ENCODE results near the gene TNPO1. TPM values are rescaled to one million over a fixed set of nuclear protein-coding genes. Genes with fewer than 3 reads are reported as not detected.
"Not testable (repeated sequence)": the region's sequence is repeated elsewhere in the genome, so short reads cannot be mapped to it uniquely, and the experiment has no call there.

Gene TNPO1
- polyA plus RNA-seq, 2 of the 4 experiments (the other 2 are of a cell fraction), result 199 to 350 TPM

GRCh38 chr5:72799721-72800120 is 16.7 kb upstream of the TNPO1 start:
- TF ChIP-seq ZNF302 (CRISPR knock-in tag; IDR thresholded peaks at IDR 0.05) (no peak), ZFP36 (IDR thresholded peaks at IDR 0.05; ENCODE audit: borderline replicate concordance, partially characterized antibody) (no peak), HMGXB4 (CRISPR knock-in tag; IDR thresholded peaks at IDR 0.05; ENCODE audit: borderline replicate concordance) (no peak), RFX5 (IDR thresholded peaks at IDR 0.05) (no peak), POLR2AphosphoS2 (conservative IDR thresholded peaks at IDR 0.05; ENCODE audit: low read length) (no peak)
- no peak for ATAC-seq
- H3K4me2 ChIP-seq, result no peak overlapping the region
- peaks cover 4% of the 10 kb centered on the region; the same call in 1 of the 3 replicates for H3K9me3 ChIP-seq
- CTCF ChIA-PET, result no interaction called here
- H3K4me1 ChIP-seq, result no peaks in the 10 kb centered on the region; the same call in 2 of the 3 replicates
- no peak for DNase-seq (ENCODE audit: low read depth in 1 of 2, low spot score in 1 of 2)
- POLR2A ChIA-PET, result no interaction called here
- no peak for FAIRE-seq
- no peak overlapping the region for H3K27ac ChIP-seq
- no peak overlapping the region for H3K4me3 ChIP-seq
- 36% methylated on average over 1 of the region's 1 CpG for WGBS (ENCODE audit: missing lambda C conversion rate)

- POLR2A ChIA-PET, H3K27ac ChIP-seq: not testable (repeated sequence)
Observed at GRCh38 chr5:72808637-72809036, 7.8 kb upstream of the TNPO1 start.

GRCh38 chr5:72811849-72812248 is 4.6 kb upstream of the TNPO1 start:
- DNase-seq (ENCODE audit: low read depth in 1 of 2, low spot score in 1 of 2) (no peak), ATAC-seq (no peak), FAIRE-seq (no peak)
- no peak overlapping the region for H3K4me2 ChIP-seq
- no peak overlapping the region for H3K4me3 ChIP-seq
- 63% methylated on average over 1 of the region's 1 CpG for WGBS (ENCODE audit: missing lambda C conversion rate)
- TF ChIP-seq MAFK (IDR thresholded peaks at IDR 0.05; ENCODE audit: partially characterized antibody), result no peak
- no peak for TF ChIP-seq RARB (CRISPR knock-in tag; IDR thresholded peaks at IDR 0.05)
- TF ChIP-seq PHF8 (IDR thresholded peaks at IDR 0.05; ENCODE audit: borderline replicate concordance, low read depth), result no peak
- TF ChIP-seq NR3C1 (IDR thresholded peaks at IDR 0.05), result no peak
- no peak for TF ChIP-seq ZC3H11A (IDR thresholded peaks at IDR 0.05)
- no peak for TF ChIP-seq MAX (IDR thresholded peaks at IDR 0.05)
- no peak for TF ChIP-seq SREBF2 (IDR thresholded peaks at IDR 0.05)
- no peak for TF ChIP-seq CBX2 (IDR thresholded peaks at IDR 0.05; ENCODE audit: borderline replicate concordance, low read depth)
- no peak for TF ChIP-seq KDM1A (IDR thresholded peaks at IDR 0.05; ENCODE audit: low read depth)
- TF ChIP-seq JUNB (IDR thresholded peaks at IDR 0.05), result no peak
- no peak for TF ChIP-seq REST (IDR thresholded peaks at IDR 0.05)
- no peak for TF ChIP-seq HDAC2 (IDR thresholded peaks at IDR 0.05)
- no peak for TF ChIP-seq RNF2 (IDR thresholded peaks at IDR 0.05; ENCODE audit: borderline replicate concordance, low read depth)
- TF ChIP-seq FOSB (CRISPR knock-in tag; IDR thresholded peaks at IDR 0.05), result no peak
- TF ChIP-seq EHF (CRISPR knock-in tag; IDR thresholded peaks at IDR 0.05), result no peak
- no peak for TF ChIP-seq MAZ (IDR thresholded peaks at IDR 0.05; ENCODE audit: borderline replicate concordance, low read depth, low read length)
- no peak for TF ChIP-seq BCL3 (IDR thresholded peaks at IDR 0.05)
- H3K9me3 ChIP-seq, result peaks cover 11% of the 10 kb centered on the region
- ChIA-PET CTCF (no interaction called here), POLR2A (no interaction called here)
- no peak overlapping the region for H3K27ac ChIP-seq
- peaks cover 6% of the 10 kb centered on the region; the same call in 2 of the 3 replicates for H3K4me1 ChIP-seq

More at GRCh38 chr5:72808637-72809036, 7.8 kb upstream of the TNPO1 start:
- H3K4me1 ChIP-seq; H3K4me2 ChIP-seq; H3K4me3 ChIP-seq; DNase-seq (ENCODE audit: low read depth in 1 of 2, low spot score in 1 of 2); FAIRE-seq; ATAC-seq: not testable (repeated sequence)
- peaks cover 18% of the 10 kb centered on the region for H3K9me3 ChIP-seq
- CTCF ChIA-PET, result interaction anchor here (0.6 to 0.8 kb wide), 2 partner anchors 10 to 38 kb away, joined by 3 read pairs; no protein-coding TSS in a partner anchor
- 42% methylated on average over 4 of the region's 4 CpGs for WGBS (ENCODE audit: missing lambda C conversion rate)

Measured in A549 (cell line).